Gastrocnemius medialis (tissue), 4 donors: ENCODE results near the gene GRHPR. TPM values are rescaled to one million over a fixed set of nuclear protein-coding genes. Genes with fewer than 3 reads are reported as not detected.
"Not testable (repeated sequence)": the region's sequence is repeated elsewhere in the genome, so short reads cannot be mapped to it uniquely, and the experiment has no call there.

ENCODE experiments used
- ATAC-seq, 2 donors: fragments of 150-250 bp; one replicate each; pipeline ENCODE4 v1.9.1; 2016
- DNase-seq, 2 donors: peaks; one replicate each; pipeline ENCODE4 v3.0.0-alpha.2; 2019
- H3K27ac ChIP-seq, 4 donors: fragments of 200-600 bp; sonication (generic); 1 replicate in 1 of 4; 2 replicates in 3 of 4; pipeline ENCODE4 v1.5.1; 2016 to 2018; ENCODE audit warnings: mild to moderate bottlenecking in 2 of 4, moderate library complexity in 1 of 4
- H3K27me3 ChIP-seq, 3 donors: fragments of 200-600 bp; sonication (generic) in 2 of 3; 1 replicate in 1 of 3; 2 replicates in 2 of 3; pipeline versions ENCODE4 v1.5.1 to v1.6.0; 2016 to 2019; ENCODE audit warnings: mild to moderate bottlenecking in 1 of 3, moderate library complexity in 1 of 3
- H3K36me3 ChIP-seq, 2 donors: fragments of 200-600 bp; sonication (generic) in 1 of 2; one replicate each; pipeline ENCODE4 v1.5.1; 2017 to 2018
- H3K4me1 ChIP-seq, 2 donors: fragments of 200-600 bp; sonication (generic) in 1 of 2; one replicate each; pipeline ENCODE4 v1.5.1; 2016 to 2017; ENCODE audit warnings: mild to moderate bottlenecking in 2 of 2
- H3K4me3 ChIP-seq, 4 donors: fragments of 200-600 bp; sonication (generic) in 3 of 4; 1 replicate in 1 of 4; 2 replicates in 3 of 4; pipeline ENCODE4 v1.5.1; 2016 to 2019; ENCODE audit warnings: mild to moderate bottlenecking in 2 of 4
- H3K9me3 ChIP-seq, 3 donors: fragments of 200-600 bp; sonication (generic) in 2 of 3; 1 replicate in 1 of 3; 2 replicates in 2 of 3; pipeline ENCODE4 v1.5.1; 2016 to 2019
- CTCF ChIP-seq, 5 experiments: fragments of 450-650 bp in 3 of 5; fragments of 200-600 bp in 2 of 5; sonication (generic) in 2 of 5; IDR thresholded peaks in 4 of 5; conservative IDR thresholded peaks in 1 of 5; 1 replicate in 4 of 5; 2 replicates in 1 of 5; pipeline ENCODE4 v1.5.1; 2016 to 2019; ENCODE audit warnings: antibody characterized with exemption in 5 of 5, mild to moderate bottlenecking in 3 of 5, moderate library complexity in 3 of 5
- POLR2A ChIP-seq, 2 donors: fragments of 450-650 bp; IDR thresholded peaks; one replicate each; pipeline ENCODE4 v1.6.1; 2017; ENCODE audit warnings: antibody characterized with exemption in 2 of 2, mild to moderate bottlenecking in 2 of 2, moderate library complexity in 2 of 2
- in situ Hi-C, 4 donors: fragments of 200-750 bp; cut with MboI; loops; one replicate each; pipeline versions ENCODE4 v1.15.0 to v1.8.0; 2017; ENCODE audit warnings: low sequenced_read_pairs in 4 of 4
- intact Hi-C: fragments of 100-400 bp; cut with DNase I; formaldehyde crosslinking; loops from one replicate; pipeline ENCODE4 v1.15.1; 2023; ENCODE audit warnings: low total_unique reads
- total RNA-seq, 4 donors: library from RNA; depleted of rRNA; stranded (reverse); fragments of >200 nt; gene quantifications; one replicate each; pipeline versions ENCODE4 v1.1.0 to v1.2.3, GENCODE V29; 2016

GRHPR gene
- total RNA-seq, 4 donors from 2014 or later = 119 to 138 (median 128) TPM

GRCh38 chr9:37392272-37392671 lies 30.2 kb upstream of the GRHPR start:
- DNase-seq = no peak
- Histone ChIP-seq H3K27me3 (no peaks in the 10 kb centered on the region), H3K4me3 (no peak overlapping the region), H3K4me1 (no peaks in the 10 kb centered on the region), H3K36me3 (no peaks in the 10 kb centered on the region), H3K9me3 (no peaks in the 10 kb centered on the region), H3K27ac (no peak overlapping the region)
- in situ Hi-C loops (no loop called here), intact Hi-C loops (no loop called here)
- no peak for ATAC-seq
- TF ChIP-seq POLR2A (IDR thresholded peaks at IDR 0.05) = no peak
- no peak for TF ChIP-seq CTCF (IDR thresholded peaks at IDR 0.05 in 4 of 5, conservative IDR thresholded peaks at IDR 0.05 in 1 of 5)

- no peaks in the 10 kb centered on the region for H3K27me3 ChIP-seq
- H3K4me1 ChIP-seq = no peaks in the 10 kb centered on the region
- no peaks in the 10 kb centered on the region for H3K36me3 ChIP-seq
- no peak overlapping the region for H3K4me3 ChIP-seq
- in situ Hi-C loops (no loop called here), intact Hi-C loops (no loop called here)
- no peak for TF ChIP-seq POLR2A (IDR thresholded peaks at IDR 0.05)
- TF ChIP-seq CTCF (IDR thresholded peaks at IDR 0.05 in 4 of 5, conservative IDR thresholded peaks at IDR 0.05 in 1 of 5) = no peak
- DNase-seq = no peak
- no peaks in the 10 kb centered on the region for H3K9me3 ChIP-seq
- ATAC-seq = no peak
- H3K27ac ChIP-seq = no peak overlapping the region
Observed at GRCh38 chr9:37395229-37395628, 27.3 kb upstream of the GRHPR start.

- in situ Hi-C loops (no loop called here), intact Hi-C loops (no loop called here)
- H3K27ac ChIP-seq = no peak overlapping the region
- no peaks in the 10 kb centered on the region for H3K4me1 ChIP-seq
- DNase-seq (no peak), ATAC-seq (no peak)
- no peak for TF ChIP-seq CTCF (IDR thresholded peaks at IDR 0.05 in 4 of 5, conservative IDR thresholded peaks at IDR 0.05 in 1 of 5)
- TF ChIP-seq POLR2A (IDR thresholded peaks at IDR 0.05) = no peak
- no peak overlapping the region for H3K4me3 ChIP-seq
- no peaks in the 10 kb centered on the region for H3K27me3 ChIP-seq
- H3K36me3 ChIP-seq = no peaks in the 10 kb centered on the region
- H3K9me3 ChIP-seq = no peaks in the 10 kb centered on the region
Observed at GRCh38 chr9:37395663-37396062, 26.8 kb upstream of the GRHPR start.

GRCh38 chr9:37397948-37398347 lies 24.5 kb upstream of the GRHPR start:
- H3K27me3 ChIP-seq, DNase-seq, H3K4me3 ChIP-seq, ATAC-seq, H3K36me3 ChIP-seq, H3K4me1 ChIP-seq, H3K27ac ChIP-seq, H3K9me3 ChIP-seq, intact Hi-C loops, in situ Hi-C loops: not testable (repeated sequence)

GRCh38 chr9:37398464-37399025 lies 24.0 kb upstream of the GRHPR start:
- no peak for TF ChIP-seq POLR2A (IDR thresholded peaks at IDR 0.05)
- no peak for TF ChIP-seq CTCF (IDR thresholded peaks at IDR 0.05 in 4 of 5, conservative IDR thresholded peaks at IDR 0.05 in 1 of 5)
- in situ Hi-C loops = no loop called here
- intact Hi-C loops = no loop called here
- Histone ChIP-seq H3K4me3 (no peak overlapping the region), H3K9me3 (no peaks in the 10 kb centered on the region), H3K36me3 (no peaks in the 10 kb centered on the region), H3K27ac (no peak overlapping the region), H3K27me3 (no peaks in the 10 kb centered on the region), H3K4me1 (no peaks in the 10 kb centered on the region)
- DNase-seq = no peak
- ATAC-seq = no peak
